Cardiac septum (tissue), 1 donor: ENCODE measurements around the gene HOXC4. TPM values are rescaled to one million over a fixed set of nuclear protein-coding genes. Genes with fewer than 3 reads are reported as not detected.
"Not testable (repeated sequence)": the region's sequence is repeated elsewhere in the genome, so short reads cannot be mapped to it uniquely, and the experiment has no call there.

Experiments
- DNase-seq: peaks from one replicate; pipeline ENCODE4 v3.0.0-alpha.2; 2020; ENCODE audit warnings: low spot score
- intact Hi-C: fragments of 100-400 bp; cut with DNase I; formaldehyde crosslinking; loops from one replicate; pipeline ENCODE4 v1.14.0; 2022
- total RNA-seq: library from RNA; stranded (reverse); fragmentation: NEBNext Ultra II Directional; extraction: Animal tissue kit (Norgen Biotek cat#: 25700); gene quantifications from one replicate; pipeline ENCODE4 v1.2.1, GENCODE V29; 2021
- donor health status: DM: no; HTN: no; CAD: no.

Gene HOXC4
- total RNA-seq, 1 donor from 2014 or later = not detected

- intact Hi-C loops = no loop called here
- no peak for DNase-seq
These were observed 16.0 kb upstream of the HOXC4 start for GRCh38 chr12:54037360-54038283.

GRCh38 chr12:54038284-54038870 lies 15.3 kb upstream of the HOXC4 start:
- DNase-seq = no peak
- intact Hi-C loops = no loop called here

GRCh38 chr12:54038871-54039414 lies 14.7 kb upstream of the HOXC4 start:
- DNase-seq = no peak

GRCh38 chr12:54039417-54040147 lies 14.1 kb upstream of the HOXC4 start:
- intact Hi-C loops = no loop called here
- DNase-seq = no peak

More at GRCh38 chr12:54038871-54039414, 14.7 kb upstream of the HOXC4 start:
- intact Hi-C loops = no loop called here

GRCh38 chr12:54040148-54040494 lies 13.5 kb upstream of the HOXC4 start:
- intact Hi-C loops = no loop called here
- no peak for DNase-seq

DNA sequence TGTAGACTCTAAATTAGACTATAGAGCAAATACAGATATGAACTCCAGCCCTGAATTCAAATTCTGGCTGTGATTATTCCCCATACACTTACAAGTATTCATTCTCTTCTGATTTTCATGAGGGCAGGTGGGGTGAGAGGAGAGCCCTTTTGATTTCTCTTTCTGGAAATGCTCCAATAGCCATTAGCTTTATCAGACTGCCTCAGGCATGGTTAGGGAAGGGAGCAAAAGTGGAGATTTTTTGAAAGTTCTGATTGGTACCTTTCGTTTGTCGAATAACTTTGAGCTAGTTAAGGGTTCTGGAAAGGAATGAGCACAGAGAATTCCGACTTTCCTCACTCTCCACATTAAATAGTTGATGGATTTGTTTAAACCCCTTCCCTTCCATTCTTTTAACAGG lies 13.0 kb upstream of the HOXC4 start:
- intact Hi-C loops = no loop called here
- no peak for DNase-seq

GRCh38 chr12:54041097-54041690 lies 12.4 kb upstream of the HOXC4 start:
- intact Hi-C loops = no loop called here
- no peak for DNase-seq

DNA sequence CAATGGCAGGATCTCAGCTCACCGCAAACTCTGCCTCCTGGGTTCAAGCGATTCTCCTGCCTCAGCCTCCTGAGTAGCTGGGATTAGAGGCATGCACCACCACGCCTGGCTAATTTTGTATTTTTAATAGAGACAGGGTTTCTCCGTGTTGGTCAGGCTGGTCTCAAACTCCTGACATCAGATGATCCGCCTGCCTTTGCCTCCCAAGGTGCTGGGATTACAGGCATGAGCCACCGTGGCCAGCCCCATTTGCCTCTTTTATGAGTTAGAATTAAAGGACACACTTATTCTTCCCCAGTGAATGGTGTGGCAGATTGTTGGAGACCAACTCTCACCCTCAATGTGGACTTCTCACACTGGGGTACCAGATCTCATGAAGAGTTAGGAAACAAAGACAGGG lies 11.6 kb upstream of the HOXC4 start:
- DNase-seq, intact Hi-C loops: not testable (repeated sequence)

DNA sequence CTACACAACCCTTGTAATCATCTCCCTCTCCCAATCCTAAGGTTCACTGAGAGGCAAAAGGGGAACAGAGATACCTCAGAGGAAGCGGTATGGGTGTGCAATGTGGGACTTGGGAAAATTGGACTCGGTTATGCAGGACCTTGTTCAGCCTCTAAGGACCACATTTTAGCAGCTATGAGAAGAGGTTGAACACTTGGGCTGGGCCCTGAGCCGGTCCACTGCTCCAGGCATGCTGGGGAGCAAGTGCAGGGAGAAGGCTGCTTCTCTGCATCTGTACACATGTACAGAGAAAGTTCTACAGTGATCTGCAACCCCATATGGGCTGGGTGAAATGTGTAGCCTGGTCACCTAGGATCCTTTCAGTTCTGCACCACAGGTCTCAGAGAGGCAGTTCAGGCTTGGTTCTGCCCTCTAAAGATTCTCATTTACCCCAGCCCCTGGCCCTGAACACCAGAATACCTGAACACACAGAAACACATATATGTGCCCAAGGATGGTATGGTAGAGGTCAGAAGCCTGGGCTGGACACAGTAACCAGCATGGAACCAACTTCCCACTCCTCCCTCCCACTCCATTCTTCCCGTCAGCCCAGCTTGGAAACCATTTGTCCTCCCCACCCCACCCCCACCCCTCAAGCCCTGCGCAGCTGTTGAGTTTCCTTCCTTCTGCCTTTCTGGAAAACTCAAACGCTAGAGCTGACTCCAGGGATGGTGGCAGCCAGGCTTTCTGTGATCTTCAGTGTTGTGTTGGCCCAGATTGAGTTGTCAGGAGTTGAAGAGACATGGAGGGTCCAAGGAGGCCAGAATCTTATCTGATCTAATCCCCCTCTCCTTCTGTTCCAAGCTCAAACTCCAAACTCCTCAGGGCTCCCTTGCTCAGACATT lies 10.4 kb upstream of the HOXC4 start:
- DNase-seq = no peak
- intact Hi-C loops = no loop called here

DNA sequence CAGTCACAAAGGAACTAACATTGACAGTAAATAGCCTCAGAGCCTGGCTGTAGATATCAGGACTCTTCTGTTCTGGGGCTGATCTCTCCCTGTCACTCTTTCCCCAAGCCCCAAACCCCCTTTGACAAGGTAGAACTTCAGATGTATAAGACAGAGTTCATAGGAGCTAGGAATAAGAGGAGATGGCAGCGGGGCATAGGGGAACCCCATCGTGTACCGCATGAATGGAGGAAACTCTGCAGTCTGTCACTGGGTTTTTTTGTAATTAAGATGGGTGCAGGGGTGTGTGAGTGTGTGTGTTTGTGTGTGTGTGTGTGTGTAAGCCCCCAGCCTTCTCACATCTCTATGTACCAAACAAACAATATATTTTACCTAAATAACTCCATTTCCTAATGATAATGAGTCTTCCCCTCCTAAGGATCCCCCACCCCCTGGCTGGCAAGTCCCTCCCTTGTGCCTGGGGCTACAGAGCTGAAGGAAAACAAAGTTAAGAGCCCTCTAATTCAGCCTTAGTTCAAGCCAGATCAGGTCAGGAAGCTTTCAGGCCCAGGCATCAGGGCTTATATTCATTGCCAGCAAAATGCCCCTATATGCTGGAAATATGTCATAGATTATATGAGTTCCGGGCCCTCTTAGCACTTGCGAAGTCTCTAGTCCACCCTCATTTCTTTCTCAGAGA lies 9.1 kb upstream of the HOXC4 start:
- intact Hi-C loops = no loop called here
- no peak for DNase-seq

- intact Hi-C loops = no loop called here
- DNase-seq = no peak
These were observed 8.2 kb upstream of the HOXC4 start for GRCh38 chr12:54045401-54045800.

DNA sequence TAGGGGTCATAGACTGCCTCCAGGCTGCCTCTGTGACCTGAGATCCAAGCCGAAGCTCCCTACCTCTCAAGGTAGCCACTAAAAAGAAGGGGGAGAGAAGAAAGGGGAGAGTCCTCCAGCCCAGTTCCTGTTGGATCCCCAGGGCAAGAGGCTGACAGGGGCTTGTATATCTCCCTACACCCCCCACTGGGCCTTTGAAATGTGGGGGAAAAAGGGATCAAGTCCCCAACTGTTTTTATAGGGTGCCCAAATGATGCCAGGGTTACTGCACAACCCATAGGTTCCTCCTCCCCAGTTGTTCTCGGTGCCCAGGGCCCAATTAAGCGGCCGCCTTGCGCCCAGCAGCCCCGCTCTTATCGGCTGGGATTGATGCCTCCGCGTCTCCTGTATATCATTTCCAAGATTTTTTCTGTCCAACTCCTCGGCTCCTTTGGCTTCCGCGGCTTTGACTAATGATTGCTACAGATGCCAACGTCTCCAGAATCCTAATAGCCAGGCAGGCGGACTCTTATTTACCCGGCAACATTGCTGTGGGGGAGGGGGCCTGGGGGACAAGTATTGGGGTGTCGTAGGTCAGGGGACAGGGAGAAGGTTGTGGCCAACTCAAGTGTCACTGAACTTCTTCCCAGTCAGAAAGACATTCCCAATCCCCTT lies 7.6 kb upstream of the HOXC4 start:
- DNase-seq = no peak
- intact Hi-C loops = no loop called here

DNA sequence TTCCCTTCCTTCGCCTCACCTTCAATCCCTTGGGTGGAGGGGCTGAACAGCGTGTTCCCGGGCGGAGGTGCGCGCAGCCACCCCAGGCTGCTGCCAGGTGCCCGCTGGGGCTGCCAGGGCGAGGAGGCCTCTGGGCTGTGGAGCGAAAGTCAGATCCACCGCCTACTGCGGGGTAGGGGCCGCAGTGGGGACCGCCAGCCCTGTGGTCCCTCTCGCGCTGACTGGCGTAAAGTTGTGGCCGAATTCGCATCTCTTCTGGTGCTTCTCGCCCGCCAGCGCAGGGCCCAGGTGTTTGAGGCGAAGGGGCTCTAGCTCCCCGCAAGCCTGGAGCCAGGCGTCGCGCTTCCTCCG lies 6.9 kb upstream of the HOXC4 start:
- DNase-seq = no peak
- intact Hi-C loops = no loop called here

DNA sequence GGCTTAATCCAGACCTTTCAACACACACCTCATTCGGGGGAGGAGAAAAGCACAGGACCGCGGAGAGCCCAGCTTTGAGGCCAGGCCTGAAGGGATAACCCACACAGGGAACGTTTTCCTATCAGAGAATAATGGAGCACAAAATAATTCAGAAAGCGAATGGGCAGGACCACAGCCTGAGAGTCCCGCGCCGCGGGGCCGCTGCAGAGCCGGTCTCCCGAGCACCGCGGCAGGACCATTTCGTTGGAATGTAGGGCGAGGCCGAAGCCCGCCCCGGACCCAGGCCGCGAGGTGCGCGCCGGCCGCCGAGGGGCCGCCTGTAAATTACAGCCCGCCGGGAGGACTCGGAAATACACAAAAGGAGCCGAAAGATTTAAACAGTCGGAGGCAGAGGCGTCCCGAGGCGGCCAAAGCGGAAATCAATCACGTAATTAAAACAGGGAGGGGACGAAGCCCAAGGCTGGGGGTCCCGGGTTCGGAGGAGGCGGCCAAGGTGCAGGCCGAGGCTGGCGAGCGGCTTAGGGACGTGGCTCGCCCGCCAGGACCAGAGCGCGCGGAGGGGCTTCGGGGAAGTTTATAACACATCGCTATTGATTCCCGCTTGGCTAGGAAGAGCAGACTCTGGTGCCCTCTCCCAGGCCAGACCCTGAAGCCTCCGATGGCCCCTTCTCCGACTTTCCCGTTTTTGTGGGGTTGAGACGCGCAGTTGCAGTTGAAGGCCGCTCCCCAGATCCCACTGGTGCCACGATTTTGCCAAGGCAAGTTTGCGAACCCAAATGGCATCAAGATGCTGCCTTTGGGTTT lies 6.3 kb upstream of the HOXC4 start:
- no peak for DNase-seq
- intact Hi-C loops = no loop called here

DNA sequence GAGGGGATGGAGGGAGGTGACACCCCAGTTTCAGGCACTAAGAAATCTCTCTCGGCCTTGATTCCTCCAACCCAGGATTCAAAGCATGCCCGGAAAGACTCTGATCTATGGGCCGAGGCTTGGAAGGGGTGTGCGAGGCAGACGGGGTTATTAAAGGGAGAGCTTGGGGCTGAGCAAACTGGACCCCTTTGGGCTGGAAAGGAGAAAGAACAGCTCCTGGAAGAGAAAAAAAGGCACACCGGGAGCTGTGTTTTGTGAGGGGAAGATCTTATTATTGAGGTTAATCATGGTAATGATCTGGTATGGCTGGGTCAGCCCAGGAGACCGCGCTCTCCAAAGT lies 5.7 kb upstream of the HOXC4 start:
- no peak for DNase-seq
- intact Hi-C loops = no loop called here

- intact Hi-C loops = no loop called here
- no peak for DNase-seq
These were observed 5.1 kb upstream of the HOXC4 start for GRCh38 chr12:54048406-54049093.

DNA sequence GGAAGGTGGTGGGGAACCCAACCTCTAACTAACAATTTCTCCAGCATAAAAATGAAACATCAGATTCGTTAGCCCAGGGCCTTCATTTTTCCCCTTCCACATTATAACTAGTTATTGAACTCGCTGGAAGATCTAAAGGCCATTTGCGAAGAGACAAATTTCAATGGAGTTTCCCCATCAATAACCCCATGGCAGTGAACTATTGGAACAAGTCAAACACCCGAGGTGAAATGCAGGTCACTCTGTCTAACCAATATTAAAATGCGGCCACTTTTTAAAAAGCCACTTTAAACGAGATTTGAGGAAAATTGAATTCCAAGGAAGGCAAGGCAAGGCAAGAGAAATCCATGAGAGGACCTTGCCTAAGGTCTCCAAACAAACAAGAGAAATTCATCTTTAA lies 4.5 kb upstream of the HOXC4 start:
- no peak for DNase-seq
- intact Hi-C loops = no loop called here
